SIG-M5 (cell line): ENCODE measurements around the gene SRSF3.
"Not testable (repeated sequence)": the region's sequence is repeated elsewhere in the genome, so short reads cannot be mapped to it uniquely, and the experiment has no call there.

ENCODE experiments used
- DNase-seq: peaks from one replicate; lab custom pipeline; 2025; lab: John Stamatoyannopoulos, UW

The SRSF3 gene

DNA sequence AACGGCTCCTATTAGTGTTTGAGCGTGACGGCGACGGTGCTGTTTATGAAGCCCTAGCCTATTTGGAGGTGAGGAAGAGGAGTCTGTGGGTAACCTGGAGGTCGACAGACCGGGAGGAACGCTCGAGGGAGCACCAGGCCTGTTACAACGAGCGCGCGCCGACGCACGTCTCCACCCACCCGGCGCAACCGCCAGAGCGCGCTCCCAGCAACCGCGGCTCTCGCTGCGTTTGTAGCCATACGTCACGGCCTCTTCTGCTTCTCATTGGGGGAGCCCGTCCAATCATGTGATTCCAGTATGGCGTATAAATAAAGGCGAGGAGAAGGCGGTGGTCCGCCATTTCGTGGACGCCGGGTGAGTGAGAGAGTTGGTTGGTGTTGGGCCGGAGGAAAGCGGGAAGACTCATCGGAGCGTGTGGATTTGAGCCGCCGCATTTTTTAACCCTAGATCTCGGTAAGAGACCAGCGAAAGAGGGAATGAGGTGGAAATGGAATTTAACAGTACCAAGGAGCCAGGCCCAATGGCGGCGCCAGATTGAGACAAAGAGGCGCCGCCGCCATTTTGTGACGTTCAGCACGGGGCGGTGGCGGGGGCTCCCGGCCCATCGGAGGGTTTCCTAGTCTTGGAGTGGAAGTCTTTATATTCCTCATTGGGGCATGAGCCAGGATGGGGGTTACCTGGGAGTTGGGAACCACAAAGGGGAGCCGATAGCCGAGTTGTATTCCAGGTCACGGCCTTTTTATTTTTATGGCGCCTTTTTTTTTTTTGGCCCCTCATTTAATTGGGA lies at the start of gene SRSF3:
Gene SRSF3 (plus strand): TSS at position 334 of the 787 bp plus-strand sequence. CDS start 2,401 bp downstream, outside the sequence.
- peak; percentile 81 for DNase-seq

GRCh38 chr6:36545767-36546307 lies 48.3 kb upstream of the SRSF3 start:
- no peak for DNase-seq

- DNase-seq, result no peak
These were observed 47.7 kb upstream of the SRSF3 start for GRCh38 chr6:36546308-36546919.

- DNase-seq, result peak; percentile 17
These were observed 47.1 kb upstream of the SRSF3 start, which contains the start of gene STK38 for GRCh38 chr6:36546920-36547645. TSS of gene STK38 (minus strand) at chr6:36547479. CDS start at chr6:36540202, 7,277 bp downstream.

DNA sequence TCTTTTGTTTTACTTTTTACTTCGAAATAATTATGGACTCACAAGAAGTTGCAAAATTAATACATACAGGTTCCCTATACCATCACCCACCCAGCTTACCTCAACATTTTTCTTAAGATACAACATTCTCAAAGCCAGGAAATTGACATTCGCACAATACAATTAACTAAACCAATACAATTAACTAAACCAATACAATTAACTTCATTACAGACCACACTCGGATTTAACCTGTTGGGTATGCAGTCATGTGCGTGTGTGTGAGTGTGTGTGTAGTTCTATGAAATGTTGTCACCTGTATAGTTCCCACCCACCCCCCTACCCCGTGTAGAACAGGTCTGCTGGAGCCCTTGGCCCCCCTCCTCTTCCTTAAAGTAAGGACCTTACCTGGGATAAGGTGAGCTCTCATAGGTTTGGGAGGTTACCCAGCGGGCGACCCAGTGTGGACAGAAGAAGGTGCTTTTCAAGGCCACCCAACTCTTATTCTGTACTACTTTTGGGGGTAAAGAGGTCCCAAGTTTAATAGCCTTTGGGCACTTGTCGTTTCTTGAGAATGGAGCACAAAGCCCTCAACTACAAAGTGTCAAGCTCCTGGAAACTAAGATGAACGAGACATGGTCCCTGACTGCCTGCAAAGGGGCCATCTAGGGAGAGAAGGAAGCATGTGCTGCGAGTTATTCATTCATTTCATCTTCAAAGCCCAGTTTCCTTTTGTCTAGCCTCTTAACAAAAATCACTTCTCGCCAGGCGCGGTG lies 46.3 kb upstream of the SRSF3 start:
- DNase-seq, result no peak

GRCh38 chr6:36548401-36548743 lies 45.8 kb upstream of the SRSF3 start:
- DNase-seq, result no peak

DNA sequence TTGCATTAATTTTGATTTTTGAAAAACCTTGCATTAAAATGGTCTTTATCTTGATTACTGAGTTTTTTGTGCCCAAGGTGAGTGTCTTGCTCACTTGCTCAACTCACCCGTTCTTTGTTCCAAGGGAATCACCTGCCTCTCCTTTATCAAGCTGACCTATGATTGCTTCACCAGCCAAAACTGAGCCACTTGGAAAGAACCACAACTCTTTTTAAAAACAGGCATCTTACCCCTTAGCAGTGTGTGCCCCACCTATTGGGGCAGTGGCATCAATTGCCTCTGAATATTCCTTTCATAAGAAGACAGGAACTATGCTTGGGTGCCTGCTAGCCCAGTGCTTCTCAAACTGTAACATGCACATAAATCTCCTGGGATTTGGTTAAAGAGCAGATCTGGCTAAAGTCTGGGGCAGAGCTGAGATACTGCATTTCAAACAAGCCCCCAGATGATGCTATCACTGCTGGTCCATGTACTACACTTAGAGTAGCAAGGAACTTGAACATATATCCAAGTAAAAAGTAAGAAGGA lies 43.6 kb upstream of the SRSF3 start:
- no peak for DNase-seq

GRCh38 chr6:36555750-36556252 lies 38.4 kb upstream of the SRSF3 start:
- no peak for DNase-seq

- no peak for DNase-seq
These were observed 37.9 kb upstream of the SRSF3 start for GRCh38 chr6:36556281-36556680.

- DNase-seq, result no peak
These were observed 35.0 kb upstream of the SRSF3 start for GRCh38 chr6:36559011-36559793.

DNA sequence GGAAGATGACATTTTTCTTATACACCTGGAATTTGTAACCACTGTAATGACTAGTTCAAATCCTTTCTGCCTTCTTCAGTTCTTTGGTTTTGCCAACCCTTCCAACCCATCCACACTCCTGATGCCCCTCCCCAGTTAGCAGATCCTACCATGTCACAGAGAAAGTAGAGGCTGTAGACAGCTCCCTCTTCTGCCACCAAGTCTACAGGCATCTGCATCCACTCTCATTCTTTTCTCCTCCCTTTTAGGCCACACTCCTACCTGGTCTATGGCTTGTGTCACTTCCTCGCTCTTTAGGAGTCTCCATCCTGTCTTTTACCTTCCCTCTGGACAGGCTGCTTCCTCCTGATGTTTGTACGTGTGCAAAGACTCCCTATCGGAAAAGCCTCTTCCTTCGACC lies 33.3 kb upstream of the SRSF3 start:
- no peak for DNase-seq

- DNase-seq, result no peak
These were observed 30.8 kb upstream of the SRSF3 start for GRCh38 chr6:36563237-36563927.

- DNase-seq, result no peak
These were observed 30.3 kb upstream of the SRSF3 start for GRCh38 chr6:36563928-36564284.

DNA sequence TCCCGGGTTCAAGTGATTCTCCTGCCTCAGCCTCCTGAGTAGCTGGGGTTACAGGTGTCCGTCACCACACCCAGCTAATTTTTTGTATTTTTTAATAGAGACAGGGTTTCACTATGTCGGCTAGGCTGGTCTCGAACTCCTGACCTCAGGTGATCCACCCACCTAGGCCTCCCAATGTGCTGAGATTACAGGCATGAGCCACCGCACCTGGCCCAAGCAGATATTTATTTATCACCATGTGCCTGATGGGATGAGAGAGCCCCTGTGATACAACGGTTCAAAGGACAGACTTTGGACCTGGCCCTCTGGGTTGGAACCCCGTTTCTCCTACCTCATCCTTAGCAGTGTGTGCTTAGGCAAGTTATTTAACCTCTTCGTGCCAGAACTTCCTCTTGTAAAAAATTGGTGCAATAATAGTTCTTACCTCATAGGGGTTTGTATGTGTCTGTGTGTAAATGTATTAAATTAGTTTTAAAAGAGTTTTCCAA lies 27.7 kb upstream of the SRSF3 start:
- no peak for DNase-seq

DNA sequence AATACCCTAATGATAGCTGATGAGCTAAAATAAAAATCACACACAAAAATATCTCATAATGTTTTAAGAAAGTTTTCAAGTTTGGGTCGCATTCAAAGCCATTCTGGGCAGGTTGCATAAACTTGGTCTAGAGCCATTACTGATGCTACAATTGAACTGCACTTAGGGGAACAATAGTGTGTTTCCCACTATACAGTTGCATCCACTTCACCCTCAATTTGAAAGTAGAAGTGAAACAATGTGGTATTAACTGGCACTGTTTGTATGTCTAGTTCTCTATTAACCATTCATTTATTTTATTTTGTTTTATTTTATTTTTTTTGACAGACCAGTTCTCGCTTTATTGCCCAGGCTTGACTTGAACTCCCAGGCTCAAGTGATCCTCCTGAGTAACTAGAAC lies 23.9 kb upstream of the SRSF3 start:
- no peak for DNase-seq

DNA sequence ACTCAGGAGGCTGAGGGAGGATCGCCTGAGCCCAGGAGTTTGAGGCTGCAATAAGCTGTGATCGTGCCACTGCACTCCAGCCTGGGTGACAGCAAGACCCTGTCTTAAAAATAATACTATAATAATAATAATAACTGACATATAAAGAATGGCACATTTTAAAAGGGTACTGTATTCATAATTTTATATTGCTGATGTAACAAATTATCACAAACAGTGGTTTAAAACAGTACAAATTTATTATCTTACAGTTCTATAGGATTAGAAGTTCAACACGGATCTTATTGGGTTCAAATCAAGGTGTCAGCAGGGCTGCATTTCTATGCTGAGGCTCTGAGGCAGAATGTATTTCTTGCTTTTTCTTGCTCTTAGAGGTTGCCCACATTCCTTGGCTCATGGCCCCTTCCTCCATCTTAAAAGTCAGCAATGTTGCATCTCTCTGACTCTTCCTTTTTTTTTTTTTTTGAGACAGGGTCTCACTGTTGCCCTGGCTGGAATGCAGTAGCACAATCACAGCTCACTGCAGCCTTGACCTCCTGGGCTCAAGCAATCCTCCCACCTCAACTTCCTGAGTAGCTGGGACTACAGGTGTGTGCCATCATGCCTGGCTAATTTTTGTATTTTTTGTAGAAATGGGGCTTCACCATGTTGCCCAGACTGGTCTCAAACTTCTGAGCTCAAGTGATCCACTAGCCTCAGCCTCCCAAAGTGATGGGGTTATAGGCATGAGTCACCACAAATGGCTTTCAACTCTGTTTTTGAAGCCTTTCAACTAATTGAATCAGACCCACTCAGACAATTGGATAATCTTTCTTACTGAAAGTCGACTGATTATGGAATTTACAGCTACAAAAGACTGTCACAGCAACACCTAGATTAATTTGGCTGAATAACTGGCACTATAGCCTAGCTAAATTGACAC lies 22.8 kb upstream of the SRSF3 start:
- DNase-seq, result no peak

DNA sequence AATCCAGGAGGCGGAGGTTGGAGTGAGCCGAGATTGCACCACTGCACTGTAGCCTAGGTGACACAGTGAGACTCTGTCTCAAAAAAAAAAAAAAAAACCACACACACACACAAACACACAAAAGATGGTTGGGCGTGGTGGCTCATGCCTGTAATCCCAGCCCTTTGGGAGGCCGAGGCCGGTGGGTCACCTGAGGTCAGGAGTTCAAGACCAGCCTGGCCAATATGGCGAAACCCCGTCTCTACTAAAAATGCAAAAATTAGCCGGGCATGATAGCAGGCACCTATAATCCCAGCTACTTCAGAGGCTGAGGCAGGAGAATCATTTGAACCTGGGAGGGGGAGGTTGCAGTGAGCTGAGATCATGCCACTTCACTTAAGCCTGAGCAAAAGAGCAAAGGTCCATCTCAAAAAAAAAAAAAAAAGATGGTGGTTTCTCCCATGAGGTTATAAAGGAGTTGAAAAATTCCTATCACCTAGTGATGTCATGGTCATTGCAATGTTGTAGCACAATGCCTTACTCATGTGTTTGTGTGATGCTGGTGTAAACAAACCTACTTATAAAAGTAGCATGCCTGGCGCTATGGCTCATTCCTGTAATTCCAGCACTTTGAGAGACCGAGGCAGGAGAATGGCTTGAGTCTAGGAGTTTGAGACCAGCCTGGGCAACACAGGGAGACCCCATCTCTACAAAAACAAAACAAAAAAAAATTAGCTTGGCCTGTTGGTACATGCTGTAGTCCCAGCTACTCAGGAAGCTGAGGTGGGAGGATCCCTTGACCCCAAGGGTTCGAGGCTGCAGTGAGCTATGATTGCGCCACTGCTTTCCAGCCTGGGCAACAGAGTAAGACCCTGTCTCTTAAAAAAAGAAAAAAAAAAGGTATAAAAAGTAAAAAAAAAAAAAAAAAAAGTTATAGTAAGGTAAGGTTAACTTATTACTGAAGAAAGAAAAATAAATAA lies 21.5 kb upstream of the SRSF3 start:
- not testable (repeated sequence) for DNase-seq

DNA sequence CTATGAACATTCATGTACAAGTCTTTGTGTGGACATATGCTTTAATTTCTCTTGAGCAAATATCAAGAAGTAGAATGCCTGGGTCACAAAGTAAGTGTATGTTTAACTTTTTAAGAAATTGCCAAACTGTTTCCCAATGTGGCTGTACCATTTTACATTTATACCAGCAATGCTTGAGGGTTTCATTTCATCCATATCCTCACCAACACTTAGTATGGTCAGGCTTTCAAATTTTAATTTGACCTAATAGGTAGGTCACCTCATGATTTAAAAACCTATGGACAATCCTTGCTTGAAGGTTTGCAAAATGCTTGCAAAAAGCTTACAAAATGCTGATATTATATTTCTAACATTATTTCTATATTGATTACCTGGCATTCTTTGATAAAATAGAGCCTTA lies 19.5 kb upstream of the SRSF3 start:
- DNase-seq, result no peak
